Measurements from ENCODE around the gene DDOST.

DDOST gene

GRCh38 chr1:20661207-20662109 lies at the start of gene DDOST:
DDOST (minus strand) TSS chr1:20661369; CDS start chr1:20661350, 19 bp downstream.
- no peaks in the 10 kb centered on the region for H3K27me3 Mint-ChIP-seq (ENCODE audit: low read depth, poor library complexity)
- TF ChIP-seq CTCF (IDR thresholded peaks at IDR 0.05), result no peak

GRCh38 chr1:20710469-20711284 lies 49.5 kb upstream of the DDOST start:
- H3K4me1 Mint-ChIP-seq, result peaks cover 19% of the 10 kb centered on the region

More at GRCh38 chr1:20661207-20662109, at the start of gene DDOST:
- Mint-ChIP-seq H3K27ac (peak within 1 kb of the TSS; percentile 98), H3K4me3 (peak within 1 kb of the TSS; percentile 94), H3K36me3 (ENCODE audit: low read depth) (peaks cover 22% of the 10 kb centered on the region), H3K4me1 (peaks cover 31% of the 10 kb centered on the region), H3K9me3 (no peaks in the 10 kb centered on the region)
- DNase-seq, result peak; percentile 91

GRCh38 chr1:20709868-20710267 lies 48.7 kb upstream of the DDOST start:
- peaks cover 19% of the 10 kb centered on the region for H3K4me1 Mint-ChIP-seq
- H3K36me3 Mint-ChIP-seq (ENCODE audit: low read depth), result no peaks in the 10 kb centered on the region
- no peak for TF ChIP-seq CTCF (IDR thresholded peaks at IDR 0.05)
- H3K27ac Mint-ChIP-seq, result no peak overlapping the region
- H3K27me3 Mint-ChIP-seq (ENCODE audit: low read depth, poor library complexity), result peaks cover 4% of the 10 kb centered on the region
- no peak overlapping the region for H3K4me3 Mint-ChIP-seq
- no peaks in the 10 kb centered on the region for H3K9me3 Mint-ChIP-seq
- no peak for DNase-seq

More at GRCh38 chr1:20710469-20711284, 49.5 kb upstream of the DDOST start:
- H3K27ac Mint-ChIP-seq, result peak overlapping the region; percentile 88
- no peaks in the 10 kb centered on the region for H3K36me3 Mint-ChIP-seq (ENCODE audit: low read depth)
- DNase-seq, result no peak
- H3K4me3 Mint-ChIP-seq, result no peak overlapping the region
- no peaks in the 10 kb centered on the region for H3K9me3 Mint-ChIP-seq
- no peak for TF ChIP-seq CTCF (IDR thresholded peaks at IDR 0.05)
- H3K27me3 Mint-ChIP-seq (ENCODE audit: low read depth, poor library complexity), result peaks cover 4% of the 10 kb centered on the region

GRCh38 chr1:20708891-20709290 lies 47.7 kb upstream of the DDOST start:
- H3K27ac Mint-ChIP-seq, result no peak overlapping the region
- peaks cover 4% of the 10 kb centered on the region for H3K27me3 Mint-ChIP-seq (ENCODE audit: low read depth, poor library complexity)
- no peak overlapping the region for H3K4me3 Mint-ChIP-seq
- peaks cover 19% of the 10 kb centered on the region for H3K4me1 Mint-ChIP-seq
- DNase-seq, result no peak
- no peaks in the 10 kb centered on the region for H3K36me3 Mint-ChIP-seq (ENCODE audit: low read depth)
- no peak for TF ChIP-seq CTCF (IDR thresholded peaks at IDR 0.05)
- H3K9me3 Mint-ChIP-seq, result no peaks in the 10 kb centered on the region

GRCh38 chr1:20708057-20708456 lies 46.9 kb upstream of the DDOST start:
- Mint-ChIP-seq H3K27ac (peak overlapping the region; percentile 29), H3K4me3 (no peak overlapping the region), H3K9me3 (no peaks in the 10 kb centered on the region), H3K27me3 (ENCODE audit: low read depth, poor library complexity) (peaks cover 4% of the 10 kb centered on the region), H3K36me3 (ENCODE audit: low read depth) (no peaks in the 10 kb centered on the region), H3K4me1 (peaks cover 19% of the 10 kb centered on the region)
- no peak for TF ChIP-seq CTCF (IDR thresholded peaks at IDR 0.05)
- no peak for DNase-seq

All from nephron progenitor cell (in vitro differentiated cells).